ENCODE measurements around the gene CLMN.

DNA sequence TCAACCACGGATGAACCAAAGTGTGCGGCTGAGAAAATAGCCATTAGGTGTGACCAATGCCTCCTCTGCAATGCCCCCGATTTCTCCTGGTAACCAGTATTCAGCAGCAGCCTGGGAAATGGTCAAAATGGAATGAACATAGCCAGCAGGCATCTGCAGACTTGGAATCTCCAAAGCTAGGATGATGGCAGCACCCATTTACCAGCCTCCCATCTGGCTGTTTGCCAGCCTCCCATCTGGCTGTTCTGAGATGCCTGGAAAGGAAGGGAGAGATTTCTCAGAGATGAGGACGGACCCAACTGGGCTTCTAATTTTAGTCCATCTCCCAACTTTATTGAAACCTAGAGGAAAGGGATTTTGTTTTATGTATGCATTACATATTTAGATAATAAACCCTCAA is 16.2 kb downstream of the CLMN start:
- no peak for TF ChIP-seq CTCF (conservative IDR thresholded peaks at IDR 0.05; ENCODE audit: low read depth, low read length)
- TF ChIP-seq CEBPB (IDR thresholded peaks at IDR 0.05; ENCODE audit: low read depth, low read length) = no peak
- no peak for TF ChIP-seq SMC3 (IDR thresholded peaks at IDR 0.05; ENCODE audit: low read depth, low read length)
- no peak for TF ChIP-seq POLR2A (IDR thresholded peaks at IDR 0.05; ENCODE audit: low read depth, low read length)
- TF ChIP-seq RAD21 (IDR thresholded peaks at IDR 0.05; ENCODE audit: low read length) = no peak
- no peak for TF ChIP-seq RFX5 (IDR thresholded peaks at IDR 0.05; ENCODE audit: low read depth, low read length)
- no peak for TF ChIP-seq MXI1 (IDR thresholded peaks at IDR 0.05; ENCODE audit: borderline replicate concordance, low read depth, low read length)
- TF ChIP-seq, protein P1, sequence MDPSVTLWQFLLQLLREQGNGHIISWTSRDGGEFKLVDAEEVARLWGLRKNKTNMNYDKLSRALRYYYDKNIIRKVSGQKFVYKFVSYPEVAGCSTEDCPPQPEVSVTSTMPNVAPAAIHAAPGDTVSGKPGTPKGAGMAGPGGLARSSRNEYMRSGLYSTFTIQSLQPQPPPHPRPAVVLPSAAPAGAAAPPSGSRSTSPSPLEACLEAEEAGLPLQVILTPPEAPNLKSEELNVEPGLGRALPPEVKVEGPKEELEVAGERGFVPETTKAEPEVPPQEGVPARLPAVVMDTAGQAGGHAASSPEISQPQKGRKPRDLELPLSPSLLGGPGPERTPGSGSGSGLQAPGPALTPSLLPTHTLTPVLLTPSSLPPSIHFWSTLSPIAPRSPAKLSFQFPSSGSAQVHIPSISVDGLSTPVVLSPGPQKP (IDR thresholded peaks at IDR 0.05; ENCODE audit: borderline replicate concordance, low read depth, low read length) = no peak

Data from IMR-90 (cell line).